Dermis blood vessel endothelial cell (primary cell): Measurements from ENCODE around the gene PRRC2A. TPM values are rescaled to one million over a fixed set of nuclear protein-coding genes. Genes with fewer than 3 reads are reported as not detected.

ENCODE experiments used
- DNase-seq: peaks from one replicate; pipeline ENCODE4 v3.0.0; 2010
- total RNA-seq: library from RNA; depleted of rRNA; stranded (reverse); fragments of >200 nt; gene quantifications from 2 replicates; pipeline ENCODE4 v1.2.3, GENCODE V29; 2014

The PRRC2A gene
- 32.2 and 70.8 TPM in 2 replicates for total RNA-seq

DNA sequence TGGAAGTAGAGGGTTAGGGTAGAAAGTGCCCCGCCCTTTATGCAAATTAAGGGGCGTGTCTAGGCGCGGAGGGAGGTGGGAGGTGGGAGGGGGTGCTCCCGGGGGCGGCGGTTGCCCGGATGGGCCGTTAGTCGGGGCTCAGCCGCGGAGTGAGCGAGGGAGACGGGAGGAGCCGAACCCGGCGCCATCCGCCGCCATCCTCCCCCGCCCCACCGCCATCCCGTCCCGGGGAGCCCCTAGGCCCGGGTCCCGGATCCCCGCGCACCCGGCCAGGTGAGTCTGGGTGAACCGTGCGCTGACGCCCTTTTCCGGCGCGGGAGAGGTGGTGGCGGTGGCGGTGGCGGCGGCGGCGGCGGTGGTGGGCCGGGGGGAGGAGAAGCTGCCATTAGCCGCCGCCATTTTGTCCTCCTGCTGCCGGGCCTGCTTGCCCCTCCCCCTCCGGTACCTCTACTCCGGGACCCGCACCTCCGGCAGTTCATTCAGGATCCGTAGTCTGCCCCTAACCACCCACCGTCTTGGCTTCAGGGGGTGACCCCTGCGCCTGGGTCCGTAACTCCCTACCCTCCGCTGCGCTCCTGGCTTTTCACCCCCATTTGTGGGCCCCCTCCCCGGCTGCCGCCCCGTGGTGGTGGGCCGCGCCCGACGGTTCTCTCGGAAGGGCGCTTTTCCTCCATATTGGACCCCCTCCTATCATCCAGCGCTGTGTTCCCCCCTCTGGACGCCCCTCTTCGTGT is at the start of gene PRRC2A:
TSS of gene PRRC2A (plus strand) at position 130 of the 734 bp plus-strand sequence. CDS start 2,075 bp downstream, outside the sequence.
- peak; percentile 77 for DNase-seq

DNA sequence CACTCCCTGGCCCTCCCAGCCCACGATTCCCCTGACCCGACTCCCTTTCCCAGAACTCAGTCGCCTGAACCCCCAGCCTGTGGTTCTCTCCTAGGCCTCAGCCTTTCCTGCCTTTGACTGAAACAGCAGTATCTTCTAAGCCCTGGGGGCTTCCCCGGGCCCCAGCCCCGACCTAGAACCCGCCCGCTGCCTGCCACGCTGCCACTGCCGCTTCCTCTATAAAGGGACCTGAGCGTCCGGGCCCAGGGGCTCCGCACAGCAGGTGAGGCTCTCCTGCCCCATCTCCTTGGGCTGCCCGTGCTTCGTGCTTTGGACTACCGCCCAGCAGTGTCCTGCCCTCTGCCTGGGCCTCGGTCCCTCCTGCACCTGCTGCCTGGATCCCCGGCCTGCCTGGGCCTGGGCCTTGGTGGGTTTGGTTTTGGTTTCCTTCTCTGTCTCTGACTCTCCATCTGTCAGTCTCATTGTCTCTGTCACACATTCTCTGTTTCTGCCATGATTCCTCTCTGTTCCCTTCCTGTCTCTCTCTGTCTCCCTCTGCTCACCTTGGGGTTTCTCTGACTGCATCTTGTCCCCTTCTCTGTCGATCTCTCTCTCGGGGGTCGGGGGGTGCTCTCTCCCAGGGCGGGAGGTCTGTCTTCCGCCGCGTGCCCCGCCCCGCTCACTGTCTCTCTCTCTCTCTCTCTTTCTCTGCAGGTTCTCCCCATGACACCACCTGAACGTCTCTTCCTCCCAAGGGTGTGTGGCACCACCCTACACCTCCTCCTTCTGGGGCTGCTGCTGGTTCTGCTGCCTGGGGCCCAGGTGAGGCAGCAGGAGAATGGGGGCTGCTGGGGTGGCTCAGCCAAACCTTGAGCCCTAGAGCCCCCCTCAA is 48.2 kb upstream of the PRRC2A start, which contains the start of gene LTA:
TSS of gene LTA (plus strand) at position 249 of the 871 bp plus-strand sequence. CDS start at position 703, 454 bp downstream.
- no peak for DNase-seq

- DNase-seq: no peak
Measured at GRCh38 chr6:31573239-31574105, 47.0 kb upstream of the PRRC2A start.

DNA sequence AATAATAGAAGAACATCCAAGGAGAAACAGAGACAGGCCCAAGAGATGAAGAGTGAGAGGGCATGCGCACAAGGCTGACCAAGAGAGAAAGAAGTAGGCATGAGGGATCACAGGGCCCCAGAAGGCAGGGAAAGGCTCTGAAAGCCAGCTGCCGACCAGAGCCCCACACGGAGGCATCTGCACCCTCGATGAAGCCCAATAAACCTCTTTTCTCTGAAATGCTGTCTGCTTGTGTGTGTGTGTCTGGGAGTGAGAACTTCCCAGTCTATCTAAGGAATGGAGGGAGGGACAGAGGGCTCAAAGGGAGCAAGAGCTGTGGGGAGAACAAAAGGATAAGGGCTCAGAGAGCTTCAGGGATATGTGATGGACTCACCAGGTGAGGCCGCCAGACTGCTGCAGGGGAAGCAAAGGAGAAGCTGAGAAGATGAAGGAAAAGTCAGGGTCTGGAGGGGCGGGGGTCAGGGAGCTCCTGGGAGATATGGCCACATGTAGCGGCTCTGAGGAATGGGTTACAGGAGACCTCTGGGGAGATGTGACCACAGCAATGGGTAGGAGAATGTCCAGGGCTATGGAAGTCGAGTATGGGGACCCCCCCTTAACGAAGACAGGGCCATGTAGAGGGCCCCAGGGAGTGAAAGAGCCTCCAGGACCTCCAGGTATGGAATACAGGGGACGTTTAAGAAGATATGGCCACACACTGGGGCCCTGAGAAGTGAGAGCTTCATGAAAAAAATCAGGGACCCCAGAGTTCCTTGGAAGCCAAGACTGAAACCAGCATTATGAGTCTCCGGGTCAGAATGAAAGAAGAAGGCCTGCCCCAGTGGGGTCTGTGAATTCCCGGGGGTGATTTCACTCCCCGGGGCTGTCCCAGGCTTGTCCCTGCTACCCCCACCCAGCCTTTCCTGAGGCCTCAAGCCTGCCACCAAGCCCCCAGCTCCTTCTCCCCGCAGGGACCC is 46.1 kb upstream of the PRRC2A start:
- no peak for DNase-seq

GRCh38 chr6:31575335-31575901 is 45.1 kb upstream of the PRRC2A start, which contains the start of gene TNF:
Gene TNF, plus strand, starts transcription at chr6:31575565. Its CDS starts 177 bp downstream, at chr6:31575742.
- no peak for DNase-seq

- no peak for DNase-seq
Measured at GRCh38 chr6:31575952-31576685, 44.4 kb upstream of the PRRC2A start.

DNA sequence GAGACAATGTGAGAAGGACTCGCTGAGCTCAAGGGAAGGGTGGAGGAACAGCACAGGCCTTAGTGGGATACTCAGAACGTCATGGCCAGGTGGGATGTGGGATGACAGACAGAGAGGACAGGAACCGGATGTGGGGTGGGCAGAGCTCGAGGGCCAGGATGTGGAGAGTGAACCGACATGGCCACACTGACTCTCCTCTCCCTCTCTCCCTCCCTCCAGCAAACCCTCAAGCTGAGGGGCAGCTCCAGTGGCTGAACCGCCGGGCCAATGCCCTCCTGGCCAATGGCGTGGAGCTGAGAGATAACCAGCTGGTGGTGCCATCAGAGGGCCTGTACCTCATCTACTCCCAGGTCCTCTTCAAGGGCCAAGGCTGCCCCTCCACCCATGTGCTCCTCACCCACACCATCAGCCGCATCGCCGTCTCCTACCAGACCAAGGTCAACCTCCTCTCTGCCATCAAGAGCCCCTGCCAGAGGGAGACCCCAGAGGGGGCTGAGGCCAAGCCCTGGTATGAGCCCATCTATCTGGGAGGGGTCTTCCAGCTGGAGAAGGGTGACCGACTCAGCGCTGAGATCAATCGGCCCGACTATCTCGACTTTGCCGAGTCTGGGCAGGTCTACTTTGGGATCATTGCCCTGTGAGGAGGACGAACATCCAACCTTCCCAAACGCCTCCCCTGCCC is 43.5 kb upstream of the PRRC2A start:
- DNase-seq: no peak

GRCh38 chr6:31577579-31577966 is 42.9 kb upstream of the PRRC2A start:
- no peak for DNase-seq

DNA sequence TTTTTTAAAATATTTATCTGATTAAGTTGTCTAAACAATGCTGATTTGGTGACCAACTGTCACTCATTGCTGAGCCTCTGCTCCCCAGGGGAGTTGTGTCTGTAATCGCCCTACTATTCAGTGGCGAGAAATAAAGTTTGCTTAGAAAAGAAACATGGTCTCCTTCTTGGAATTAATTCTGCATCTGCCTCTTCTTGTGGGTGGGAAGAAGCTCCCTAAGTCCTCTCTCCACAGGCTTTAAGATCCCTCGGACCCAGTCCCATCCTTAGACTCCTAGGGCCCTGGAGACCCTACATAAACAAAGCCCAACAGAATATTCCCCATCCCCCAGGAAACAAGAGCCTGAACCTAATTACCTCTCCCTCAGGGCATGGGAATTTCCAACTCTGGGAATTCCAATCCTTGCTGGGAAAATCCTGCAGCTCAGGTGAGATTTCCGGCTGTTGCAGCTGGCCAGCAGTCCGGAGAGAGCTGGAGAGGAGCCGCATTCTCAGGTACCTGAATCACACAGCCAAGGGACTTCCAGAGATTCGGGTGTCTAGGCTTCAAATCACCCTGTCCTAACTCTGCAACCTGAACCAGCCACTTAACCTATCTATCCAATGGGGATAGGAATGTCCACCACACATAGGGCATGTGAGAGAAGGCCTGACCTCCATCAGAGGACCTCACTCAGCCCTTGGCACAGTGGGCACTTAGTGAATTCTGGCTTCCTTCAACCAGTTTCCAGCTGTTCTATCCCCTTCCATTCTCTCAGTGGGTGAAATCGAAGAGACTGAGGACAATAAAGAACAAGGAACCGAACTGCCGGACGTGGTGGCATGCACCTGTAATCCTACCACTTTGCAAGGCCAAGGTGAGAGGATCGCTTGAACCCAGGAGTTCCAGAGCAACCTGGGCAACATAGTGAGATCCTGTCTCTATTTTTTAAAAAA is 42.1 kb upstream of the PRRC2A start:
- DNase-seq: peak; percentile 22

DNA sequence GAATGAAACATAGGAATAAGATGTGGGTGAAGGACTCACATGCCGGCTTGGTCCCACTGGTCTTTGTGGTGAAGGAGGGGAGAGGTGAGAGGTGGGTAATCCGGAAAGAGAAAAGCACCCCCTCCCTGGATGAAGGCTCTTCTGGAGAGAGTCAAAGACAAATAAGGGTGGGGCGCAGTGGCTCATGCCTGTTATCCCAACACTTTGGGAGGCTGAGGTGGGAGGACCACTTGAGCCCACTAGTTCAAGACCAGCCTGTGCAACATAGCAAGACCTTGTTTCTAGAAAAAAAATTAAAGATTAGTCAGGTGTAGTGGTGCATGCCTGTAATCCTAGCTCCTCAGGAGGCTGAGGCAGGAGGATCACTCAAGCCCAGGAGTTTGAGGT is 41.4 kb upstream of the PRRC2A start:
- DNase-seq: no peak

DNA sequence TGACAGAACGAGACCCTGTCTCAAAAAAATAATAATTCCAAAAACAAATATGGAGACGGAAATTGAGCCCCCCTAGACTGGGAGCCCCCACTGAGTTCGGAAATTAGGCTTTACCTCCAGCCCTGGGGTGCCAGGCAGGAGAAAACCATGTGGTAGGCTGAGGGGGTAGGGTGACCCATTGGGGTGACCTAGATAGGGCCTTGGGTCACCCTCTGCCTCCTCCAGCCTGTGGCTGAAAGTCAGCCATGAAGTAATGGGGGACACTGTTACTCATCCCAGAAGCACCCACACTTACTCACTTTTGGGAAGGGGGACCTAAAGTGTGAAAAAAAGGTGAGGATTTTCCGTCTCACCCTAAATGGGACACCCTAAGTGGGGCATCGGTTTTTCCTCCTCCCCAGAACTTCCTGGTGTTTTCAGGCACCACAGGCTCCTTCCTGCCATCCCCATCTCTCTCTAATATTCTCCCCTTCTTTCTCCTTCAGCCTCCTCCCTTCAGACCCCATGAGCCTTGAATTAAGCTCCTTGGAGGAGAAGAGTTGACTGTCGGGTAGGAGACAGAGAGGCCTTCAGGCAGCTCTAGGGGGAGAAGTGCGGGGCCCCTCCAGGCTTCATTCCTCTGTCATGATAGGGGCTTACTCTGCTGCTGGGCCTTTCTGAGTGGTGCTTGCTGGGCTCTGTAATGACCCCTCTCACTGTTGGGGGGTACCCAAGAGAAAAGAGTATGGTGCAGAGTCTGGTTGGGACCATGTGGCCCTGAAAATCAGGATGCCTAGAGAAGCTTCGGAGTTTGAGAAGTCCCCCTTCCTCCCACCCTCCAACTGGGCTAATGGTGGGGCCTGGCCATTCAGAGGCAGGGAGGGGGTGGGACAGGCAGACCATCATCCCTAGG is 40.7 kb upstream of the PRRC2A start:
- no peak for DNase-seq

DNA sequence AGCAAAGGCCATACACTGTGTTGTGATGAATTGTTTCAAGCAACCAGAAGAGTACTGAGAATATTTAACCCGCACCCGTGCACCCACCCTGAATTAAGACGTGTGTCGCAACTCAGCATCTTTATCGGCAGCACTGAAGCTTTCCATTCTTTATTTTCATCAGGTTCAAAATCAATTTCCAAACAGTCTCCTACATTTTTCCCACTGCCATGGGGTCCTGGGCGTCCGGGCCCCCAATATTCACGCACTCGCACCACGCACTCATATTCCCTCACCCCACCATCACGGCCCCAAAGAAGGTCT is 40.1 kb upstream of the PRRC2A start:
- DNase-seq: no peak

- peak; percentile 91 for DNase-seq
Measured at GRCh38 chr6:31580807-31581433, 39.6 kb upstream of the PRRC2A start.

DNA sequence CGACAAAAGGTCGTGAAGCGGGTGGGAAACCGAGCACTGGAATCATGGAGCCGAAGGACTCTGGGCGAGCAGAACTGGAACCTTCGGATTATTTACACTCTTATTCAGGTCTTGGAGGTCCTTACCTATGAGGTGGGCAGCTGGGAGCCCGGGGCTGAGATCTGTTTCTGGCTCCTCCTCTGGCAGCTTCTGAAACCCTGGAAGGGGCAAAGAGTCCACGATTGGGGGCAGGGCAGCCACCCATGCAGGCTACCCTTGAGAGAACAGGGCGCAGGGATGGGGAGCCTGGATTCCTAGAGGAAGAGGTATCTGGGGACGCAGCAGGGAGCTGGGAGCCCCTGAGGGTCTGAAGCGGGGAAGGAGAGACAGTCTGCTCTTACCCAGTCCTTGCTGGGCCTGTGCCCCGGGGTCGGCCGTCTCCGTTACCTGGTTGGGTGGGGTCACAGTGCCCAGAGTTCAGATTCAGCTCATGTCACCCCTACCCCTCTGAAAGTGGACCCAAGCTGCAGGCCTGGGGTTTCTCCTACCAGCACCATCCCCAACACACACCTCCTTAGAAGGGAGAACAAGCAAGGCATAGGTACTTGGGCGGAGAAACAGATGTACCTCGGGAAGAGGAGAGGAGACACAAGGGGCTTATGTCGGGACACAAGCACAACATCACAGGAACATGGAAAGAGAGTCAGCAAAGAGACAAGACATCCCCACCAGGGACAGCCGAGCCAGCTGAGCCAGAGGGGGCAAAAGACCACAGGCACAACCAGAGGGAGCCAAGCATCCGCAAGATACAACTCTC is 38.9 kb upstream of the PRRC2A start:
- DNase-seq: peak; percentile 37

DNA sequence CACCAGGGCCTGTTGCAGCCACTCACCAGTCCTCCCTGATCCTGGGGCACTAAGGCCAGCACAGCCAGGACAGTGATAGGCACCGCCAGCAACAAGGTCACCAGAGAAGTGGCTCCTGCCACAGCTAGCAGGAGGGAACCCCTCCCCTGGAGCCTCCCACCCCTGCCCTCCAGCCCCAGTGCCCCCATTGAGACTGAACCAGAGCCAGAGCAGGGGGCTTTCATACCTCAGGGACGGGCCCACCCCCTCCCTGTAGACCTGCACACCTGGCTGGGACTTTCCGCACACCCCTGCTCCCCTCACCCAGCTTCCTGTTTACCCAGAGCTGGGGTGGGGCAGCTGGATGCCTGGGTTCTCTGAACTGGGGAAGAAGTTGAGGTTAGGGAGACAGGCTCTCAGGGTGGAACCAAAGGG is 38.3 kb upstream of the PRRC2A start, which contains the start of gene LTB:
TSS of gene LTB (minus strand) at position 195 of the 414 bp plus-strand sequence. CDS start at position 188, 7 bp downstream.
- DNase-seq: no peak

- DNase-seq: peak; percentile 33
Measured at GRCh38 chr6:31585491-31585890, 35.0 kb upstream of the PRRC2A start.
